ENCODE results near the gene OPRL1. TPM values are rescaled to one million over a fixed set of nuclear protein-coding genes. Genes with fewer than 3 reads are reported as not detected.

The OPRL1 gene
- total RNA-seq, 3 donors from 2014 or later: 1.6 to 3.4 (median 2.3) TPM

- peaks cover 9 to 13% of the 10 kb centered on the region in 2 donors for H3K4me1 ChIP-seq
- H3K36me3 ChIP-seq: no peaks in the 10 kb centered on the region
- no peak for DNase-seq (ENCODE audit: low spot score in 2 of 2)
- H3K27ac ChIP-seq: no peak overlapping the region
- peaks cover 0 to 9% of the 10 kb centered on the region in 2 donors for H3K27me3 ChIP-seq
- TF ChIP-seq CTCF (IDR thresholded peaks at IDR 0.05) (no peak), POLR2A (IDR thresholded peaks at IDR 0.05) (no peak), POLR2AphosphoS5 (IDR thresholded peaks at IDR 0.05) (no peak)
- H3K4me3 ChIP-seq: peak overlapping the region; percentile 45 to 77 (median 55)
- intact Hi-C loops (cut with DNase I; ENCODE audit: low total_unique reads): no loop called here
- H3K9me3 ChIP-seq: no peaks in the 10 kb centered on the region
Observed at GRCh38 chr20:64082820-64083377, 3.0 kb downstream of the OPRL1 start.

GRCh38 chr20:64083378-64083803 lies 3.5 kb downstream of the OPRL1 start:
- intact Hi-C loops (cut with DNase I; ENCODE audit: low total_unique reads): no loop called here

GRCh38 chr20:64083804-64084684 lies 4.2 kb downstream of the OPRL1 start, which contains the start of gene LKAAEAR1:
Gene LKAAEAR1, minus strand, starts transcription at chr20:64084398. Its CDS starts 179 bp downstream, at chr20:64084219.
- intact Hi-C loops (cut with DNase I; ENCODE audit: low total_unique reads): no loop called here
- Histone ChIP-seq H3K4me1 (peaks cover 2 to 6% of the 10 kb centered on the region in 2 donors), H3K36me3 (no peaks in the 10 kb centered on the region), H3K9me3 (no peaks in the 10 kb centered on the region), H3K4me3 (peak within 1 kb of the TSS; percentile 45 to 77 (median 55)), H3K27me3 (peaks cover 0 to 9% of the 10 kb centered on the region in 2 donors), H3K27ac (no peak within 1 kb of the TSS)
- no peak for TF ChIP-seq POLR2AphosphoS5 (IDR thresholded peaks at IDR 0.05)
- TF ChIP-seq POLR2A (IDR thresholded peaks at IDR 0.05): no peak
- TF ChIP-seq CTCF (IDR thresholded peaks at IDR 0.05): no peak
- DNase-seq (ENCODE audit: low spot score in 2 of 2): no peak

More at GRCh38 chr20:64083378-64083803, 3.5 kb downstream of the OPRL1 start:
- H3K9me3 ChIP-seq: no peaks in the 10 kb centered on the region
- H3K4me1 ChIP-seq: peaks cover 9 to 12% of the 10 kb centered on the region in 2 donors
- H3K4me3 ChIP-seq: peak overlapping the region; percentile 45 to 77 (median 55)
- peak in 1 of 2 donors; percentile 41 for DNase-seq (ENCODE audit: low spot score in 2 of 2)
- no peak overlapping the region for H3K27ac ChIP-seq
- H3K36me3 ChIP-seq: no peaks in the 10 kb centered on the region
- TF ChIP-seq POLR2A (IDR thresholded peaks at IDR 0.05) (no peak), POLR2AphosphoS5 (IDR thresholded peaks at IDR 0.05) (no peak), CTCF (IDR thresholded peaks at IDR 0.05) (peak in 2 of 3 donors; percentile 35 to 40)
- H3K27me3 ChIP-seq: peaks cover 0 to 9% of the 10 kb centered on the region in 2 donors

- no peak for DNase-seq (ENCODE audit: low spot score in 2 of 2)
- TF ChIP-seq POLR2A (IDR thresholded peaks at IDR 0.05) (no peak), POLR2AphosphoS5 (IDR thresholded peaks at IDR 0.05) (no peak), CTCF (IDR thresholded peaks at IDR 0.05) (no peak)
- intact Hi-C loops (cut with DNase I; ENCODE audit: low total_unique reads): no loop called here
- no peaks in the 10 kb centered on the region for H3K36me3 ChIP-seq
- no peak overlapping the region for H3K27ac ChIP-seq
- peaks cover 0 to 4% of the 10 kb centered on the region in 2 donors for H3K4me1 ChIP-seq
- peaks cover 0 to 9% of the 10 kb centered on the region in 2 donors for H3K27me3 ChIP-seq
- H3K9me3 ChIP-seq: no peaks in the 10 kb centered on the region
- peak overlapping the region in 1 of 3 donors; percentile 13 for H3K4me3 ChIP-seq
Observed at GRCh38 chr20:64084685-64085152, 4.8 kb downstream of the OPRL1 start.

All from breast epithelium (tissue), 4 donors.